Measurements from ENCODE around the gene PHRF1. TPM values are rescaled to one million over a fixed set of nuclear protein-coding genes. Genes with fewer than 3 reads are reported as not detected.

The PHRF1 gene
- polyA plus RNA-seq, 1 of the 3 experiments (the other 2 are of a cell fraction): 22.7 TPM

GRCh38 chr11:592918-593317 lies 16.6 kb downstream of the PHRF1 start:
- no peaks in the 10 kb centered on the region for H3K9me3 ChIP-seq
- CTCF ChIA-PET: no interaction called here
- peaks cover 40 to 71% of the 10 kb centered on the region in 2 experiments for H3K36me3 ChIP-seq (replicated peaks in 1 of 2; ENCODE audit: control insufficient read depth in 1 of 2, insufficient read depth in 2 of 2, low read length in 1 of 2)

More at GRCh38 chr11:592918-593317, 16.6 kb downstream of the PHRF1 start:
- no peak for DNase-seq
- H3K4me1 ChIP-seq (ENCODE audit: control insufficient read depth in 1 of 2, insufficient read depth in 2 of 2, low read depth in 1 of 2, low read length in 1 of 2): no peaks in the 10 kb centered on the region
- WGBS (ENCODE audit: low lambda C conversion rate): 90% methylated on average over 9 of the region's 10 CpGs
- H2AFZ ChIP-seq (ENCODE audit: low read depth): no peak overlapping the region
- H3K4me2 ChIP-seq: no peak overlapping the region
- no peak overlapping the region for H3K9ac ChIP-seq
- H4K20me1 ChIP-seq (ENCODE audit: insufficient read depth): peaks cover 44% of the 10 kb centered on the region
- no peak overlapping the region for H3K27ac ChIP-seq (ENCODE audit: low read depth in 2 of 2, low read length in 1 of 2)
- TF ChIP-seq ELF1 (IDR thresholded peaks at IDR 0.05) (no peak), RCOR1 (IDR thresholded peaks at IDR 0.05; ENCODE audit: low read length) (no peak), NFIC (IDR thresholded peaks at IDR 0.05; ENCODE audit: borderline replicate concordance) (no peak), FOXM1 (IDR thresholded peaks at IDR 0.05; ENCODE audit: low read depth) (no peak), MXI1 (IDR thresholded peaks at IDR 0.05; ENCODE audit: low read depth, low read length) (no peak), JUND (IDR thresholded peaks at IDR 0.05) (no peak), TCF12 (IDR thresholded peaks at IDR 0.05) (no peak), YY1 (IDR thresholded peaks at IDR 0.05; ENCODE audit: low read depth) (no peak), GATA2 (CRISPR knock-in tag; IDR thresholded peaks at IDR 0.05) (no peak), TAF1 (IDR thresholded peaks at IDR 0.05; ENCODE audit: borderline replicate concordance, low read depth, low read length) (no peak), RXRA (IDR thresholded peaks at IDR 0.05; ENCODE audit: borderline replicate concordance, low read depth) (no peak), RAD21 (IDR thresholded peaks at IDR 0.05; ENCODE audit: low read length) (no peak), SMC3 (IDR thresholded peaks at IDR 0.05; ENCODE audit: low read depth, low read length) (no peak), MEF2A (IDR thresholded peaks at IDR 0.05; ENCODE audit: borderline replicate concordance, low read depth) (no peak), IRF3 (IDR thresholded peaks at IDR 0.05; ENCODE audit: low read depth, low read length) (no peak)
- TF ChIP-seq, protein P1, sequence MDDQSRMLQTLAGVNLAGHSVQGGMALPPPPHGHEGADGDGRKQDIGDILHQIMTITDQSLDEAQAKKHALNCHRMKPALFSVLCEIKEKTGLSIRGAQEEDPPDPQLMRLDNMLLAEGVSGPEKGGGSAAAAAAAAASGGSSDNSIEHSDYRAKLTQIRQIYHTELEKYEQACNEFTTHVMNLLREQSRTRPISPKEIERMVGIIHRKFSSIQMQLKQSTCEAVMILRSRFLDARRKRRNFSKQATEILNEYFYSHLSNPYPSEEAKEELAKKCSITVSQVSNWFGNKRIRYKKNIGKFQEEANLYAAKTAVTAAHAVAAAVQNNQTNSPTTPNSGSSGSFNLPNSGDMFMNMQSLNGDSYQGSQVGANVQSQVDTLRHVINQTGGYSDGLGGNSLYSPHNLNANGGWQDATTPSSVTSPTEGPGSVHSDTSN (IDR thresholded peaks at IDR 0.05): no peak
- TF ChIP-seq, protein P2, sequence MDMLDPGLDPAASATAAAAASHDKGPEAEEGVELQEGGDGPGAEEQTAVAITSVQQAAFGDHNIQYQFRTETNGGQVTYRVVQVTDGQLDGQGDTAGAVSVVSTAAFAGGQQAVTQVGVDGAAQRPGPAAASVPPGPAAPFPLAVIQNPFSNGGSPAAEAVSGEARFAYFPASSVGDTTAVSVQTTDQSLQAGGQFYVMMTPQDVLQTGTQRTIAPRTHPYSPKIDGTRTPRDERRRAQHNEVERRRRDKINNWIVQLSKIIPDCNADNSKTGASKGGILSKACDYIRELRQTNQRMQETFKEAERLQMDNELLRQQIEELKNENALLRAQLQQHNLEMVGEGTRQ (IDR thresholded peaks at IDR 0.05; ENCODE audit: borderline replicate concordance, low read depth, low read length): no peak
- TF ChIP-seq, protein P3, sequence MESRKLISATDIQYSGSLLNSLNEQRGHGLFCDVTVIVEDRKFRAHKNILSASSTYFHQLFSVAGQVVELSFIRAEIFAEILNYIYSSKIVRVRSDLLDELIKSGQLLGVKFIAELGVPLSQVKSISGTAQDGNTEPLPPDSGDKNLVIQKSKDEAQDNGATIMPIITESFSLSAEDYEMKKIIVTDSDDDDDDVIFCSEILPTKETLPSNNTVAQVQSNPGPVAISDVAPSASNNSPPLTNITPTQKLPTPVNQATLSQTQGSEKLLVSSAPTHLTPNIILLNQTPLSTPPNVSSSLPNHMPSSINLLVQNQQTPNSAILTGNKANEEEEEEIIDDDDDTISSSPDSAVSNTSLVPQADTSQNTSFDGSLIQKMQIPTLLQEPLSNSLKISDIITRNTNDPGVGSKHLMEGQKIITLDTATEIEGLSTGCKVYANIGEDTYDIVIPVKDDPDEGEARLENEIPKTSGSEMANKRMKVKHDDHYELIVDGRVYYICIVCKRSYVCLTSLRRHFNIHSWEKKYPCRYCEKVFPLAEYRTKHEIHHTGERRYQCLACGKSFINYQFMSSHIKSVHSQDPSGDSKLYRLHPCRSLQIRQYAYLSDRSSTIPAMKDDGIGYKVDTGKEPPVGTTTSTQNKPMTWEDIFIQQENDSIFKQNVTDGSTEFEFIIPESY (IDR thresholded peaks at IDR 0.05; ENCODE audit: borderline replicate concordance, low read depth): no peak
- TF ChIP-seq, protein P4, sequence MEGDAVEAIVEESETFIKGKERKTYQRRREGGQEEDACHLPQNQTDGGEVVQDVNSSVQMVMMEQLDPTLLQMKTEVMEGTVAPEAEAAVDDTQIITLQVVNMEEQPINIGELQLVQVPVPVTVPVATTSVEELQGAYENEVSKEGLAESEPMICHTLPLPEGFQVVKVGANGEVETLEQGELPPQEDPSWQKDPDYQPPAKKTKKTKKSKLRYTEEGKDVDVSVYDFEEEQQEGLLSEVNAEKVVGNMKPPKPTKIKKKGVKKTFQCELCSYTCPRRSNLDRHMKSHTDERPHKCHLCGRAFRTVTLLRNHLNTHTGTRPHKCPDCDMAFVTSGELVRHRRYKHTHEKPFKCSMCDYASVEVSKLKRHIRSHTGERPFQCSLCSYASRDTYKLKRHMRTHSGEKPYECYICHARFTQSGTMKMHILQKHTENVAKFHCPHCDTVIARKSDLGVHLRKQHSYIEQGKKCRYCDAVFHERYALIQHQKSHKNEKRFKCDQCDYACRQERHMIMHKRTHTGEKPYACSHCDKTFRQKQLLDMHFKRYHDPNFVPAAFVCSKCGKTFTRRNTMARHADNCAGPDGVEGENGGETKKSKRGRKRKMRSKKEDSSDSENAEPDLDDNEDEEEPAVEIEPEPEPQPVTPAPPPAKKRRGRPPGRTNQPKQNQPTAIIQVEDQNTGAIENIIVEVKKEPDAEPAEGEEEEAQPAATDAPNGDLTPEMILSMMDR (IDR thresholded peaks at IDR 0.05): no peak
- POLR2A ChIA-PET: no interaction called here
- no peaks in the 10 kb centered on the region for H3K27me3 ChIP-seq (ENCODE audit: insufficient read depth)
- no peak overlapping the region for H3K4me3 ChIP-seq (ENCODE audit: low read depth in 2 of 2, low read length in 1 of 2)
- H3F3A ChIP-seq (replicated peaks; ENCODE audit: insufficient read depth): peaks cover 5% of the 10 kb centered on the region
- H3K9me2 ChIP-seq: no peaks in the 10 kb centered on the region
- peaks cover 51% of the 10 kb centered on the region for H3K79me2 ChIP-seq (ENCODE audit: insufficient read depth)
